GM23248 (cell line): ENCODE data around the gene KCNJ1. TPM values are rescaled to one million over a fixed set of nuclear protein-coding genes. Genes with fewer than 3 reads are reported as not detected.

Experiments
- DNase-seq: peaks from one replicate; pipeline ENCODE4 v3.0.0-alpha.2; 2015
- H2AFZ ChIP-seq: fragments of 200-600 bp; sonication (generic); 2 replicates; pipeline ENCODE4 v1.6.1; 2016; ENCODE audit warnings: antibody characterized with exemption
- H3F3A ChIP-seq: fragments of 200-600 bp; sonication (generic); 2 replicates; pipeline ENCODE4 v1.6.1; 2016; ENCODE audit warnings: mild to moderate bottlenecking, antibody characterized with exemption, mixed run types; ENCODE audit not compliant: insufficient read depth
- H3K27ac ChIP-seq: fragments of 200-600 bp; sonication (generic); 2 replicates; pipeline ENCODE4 v1.5.1; 2016; ENCODE audit warnings: mild to moderate bottlenecking
- H3K27me3 ChIP-seq: fragments of 200-600 bp; sonication (generic); replicated peaks from 2 replicates; pipeline ENCODE4 v1.6.1; 2016; ENCODE audit warnings: mild to moderate bottlenecking; ENCODE audit not compliant: insufficient read depth
- H3K36me3 ChIP-seq: fragments of 200-600 bp; sonication (generic); 2 replicates; pipeline ENCODE4 v1.6.1; 2016; ENCODE audit warnings: low read depth, mild to moderate bottlenecking
- H3K4me1 ChIP-seq: fragments of 200-600 bp; sonication (generic); 2 replicates; pipeline ENCODE4 v1.6.1; 2016; ENCODE audit warnings: mild to moderate bottlenecking; ENCODE audit not compliant: insufficient read depth
- H3K4me2 ChIP-seq: fragments of 200-600 bp; sonication (generic); one replicate; pipeline ENCODE4 v1.6.1; 2016; ENCODE audit warnings: mild to moderate bottlenecking; ENCODE audit not compliant: unreplicated experiment
- H3K4me3 ChIP-seq: fragments of 200-600 bp; sonication (generic); 2 replicates; pipeline ENCODE4 v1.5.1; 2016; ENCODE audit warnings: mild to moderate bottlenecking
- H3K79me2 ChIP-seq: fragments of 200-600 bp; sonication (generic); 2 replicates; pipeline ENCODE4 v1.6.1; 2016; ENCODE audit warnings: mild to moderate bottlenecking; ENCODE audit not compliant: insufficient read depth
- H3K9ac ChIP-seq: fragments of 200-600 bp; sonication (generic); 2 replicates; pipeline ENCODE4 v1.6.1; 2016; ENCODE audit warnings: mild to moderate bottlenecking
- H3K9me2 ChIP-seq: fragments of 200-600 bp; sonication (generic); 2 replicates; pipeline ENCODE4 v1.6.1; 2016; ENCODE audit warnings: mixed run types, mild to moderate bottlenecking, moderate library complexity; ENCODE audit not compliant: insufficient read depth
- H3K9me3 ChIP-seq: fragments of 200-600 bp; sonication (generic); one replicate; pipeline ENCODE4 v1.6.1; 2017; ENCODE audit warnings: low read depth
- H4K20me1 ChIP-seq: fragments of 200-600 bp; sonication (generic); 2 replicates; pipeline ENCODE4 v1.6.0; 2016; ENCODE audit not compliant: insufficient read depth
- EZH2 ChIP-seq: fragments of 200-600 bp; sonication (generic); IDR thresholded peaks from 2 replicates; pipeline ENCODE4 v1.6.1; 2018; ENCODE audit warnings: antibody characterized with exemption, mild to moderate bottlenecking; ENCODE audit not compliant: insufficient read depth, poor library complexity, severe bottlenecking
- EZH2phosphoT487 ChIP-seq: fragments of 200-600 bp; sonication (generic); IDR thresholded peaks from 2 replicates; pipeline ENCODE4 v1.6.1; 2018; ENCODE audit warnings: antibody characterized with exemption, moderate library complexity, mild to moderate bottlenecking, low read depth; ENCODE audit not compliant: insufficient read depth
- WGBS, 2 experiments: methylation state at CpG; one replicate each; pipeline ENCODE4 v1.1.6; 2015 to 2017; ENCODE audit warnings: low lambda C conversion rate in 2 of 2, low coverage in 1 of 2; ENCODE audit errors: missing lambda C conversion rate in 2 of 2; 5-methylcytosine and 5-hydroxymethylcytosine counted together
- in situ Hi-C: fragments of 300-500 bp; cut with MboI; formaldehyde crosslinking; loops from 2 replicates; pipeline ENCODE4 v1.15.0; 2020
- polyA plus RNA-seq: library from polyadenylated mRNA; unstranded; fragments of >200 nt; fragmentation: Nextera tagmentation; extraction: Ambion mirVana; gene quantifications from 2 replicates; pipeline ENCODE4 v1.2.1, GENCODE V29; 2016
- total RNA-seq: library from RNA; depleted of rRNA; stranded (reverse); fragments of >200 nt; shearing (Covaris generic); gene quantifications from 2 replicates; pipeline ENCODE4 v1.2.3, GENCODE V29; 2014

Gene KCNJ1
- total and polyA plus RNA-seq, 2 experiments from 2014 or later = not detected

DNA sequence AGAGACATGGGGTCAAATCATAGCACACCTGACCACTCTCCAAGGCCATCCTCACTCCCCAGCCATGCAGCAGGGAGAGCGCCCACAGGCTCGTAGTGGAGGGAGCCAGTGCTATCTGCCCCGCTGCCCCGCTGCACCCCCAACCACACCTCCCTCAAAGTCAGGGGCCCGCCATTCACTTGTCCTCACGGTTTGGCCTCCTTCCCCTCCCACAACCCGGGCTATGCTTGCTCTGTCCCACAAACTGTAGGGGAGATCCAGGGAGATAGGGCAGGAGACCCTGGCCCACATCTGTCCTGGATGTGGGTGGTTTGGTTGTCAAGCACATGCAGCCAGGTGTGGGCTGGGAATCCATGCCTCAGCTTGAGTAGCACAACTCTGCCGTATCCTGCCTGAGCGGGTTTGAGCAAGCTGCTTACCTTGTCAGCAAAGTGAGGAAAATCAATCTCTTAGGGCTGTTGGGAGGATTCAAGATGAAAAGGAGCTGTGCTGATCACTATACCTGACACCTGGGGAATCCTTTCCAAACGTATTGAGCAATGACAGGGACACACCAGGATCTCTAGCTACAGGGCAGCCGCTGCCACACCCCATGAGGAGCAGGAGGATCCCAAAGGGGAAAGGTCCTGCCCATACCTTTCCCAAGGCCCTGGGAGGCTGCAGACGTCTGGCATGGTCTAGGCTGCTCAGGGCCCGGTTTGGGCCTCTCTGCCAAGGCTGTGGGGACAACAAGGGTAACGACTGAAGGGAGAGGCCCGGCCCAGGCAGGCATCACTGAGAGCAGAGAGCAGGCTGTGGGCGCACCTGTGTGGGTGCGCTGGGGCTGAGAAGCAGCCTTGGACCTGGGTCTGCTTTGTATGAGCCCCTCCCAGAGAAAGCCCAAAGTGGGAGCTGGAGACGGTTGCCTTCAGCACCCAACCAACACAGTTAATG, 47.4 kb upstream of the KCNJ1 start:
- H3K9ac ChIP-seq = no peak overlapping the region
- no peaks in the 10 kb centered on the region for H3K9me2 ChIP-seq
- H3K27ac ChIP-seq = no peak overlapping the region
- no peaks in the 10 kb centered on the region; the same call in 1 of the 2 replicates for H3K27me3 ChIP-seq
- no peaks in the 10 kb centered on the region; the same call in 1 of the 2 replicates for H3K4me1 ChIP-seq
- in situ Hi-C loops = no loop called here
- no peak overlapping the region for H3K4me2 ChIP-seq
- H3K4me3 ChIP-seq = no peak overlapping the region
- H4K20me1 ChIP-seq = no peaks in the 10 kb centered on the region
- no peaks in the 10 kb centered on the region for H3K79me2 ChIP-seq
- H3F3A ChIP-seq = 0 out of 2 replicates have a peak, but pooled peaks cover under 1% of the 10 kb centered on the region
- TF ChIP-seq EZH2 = no peak
- TF ChIP-seq EZH2phosphoT487 = no peak
- no peaks in the 10 kb centered on the region for H3K9me3 ChIP-seq
- 70 to 73% methylated on average over 15 to 18 of the region's 18 CpGs for WGBS, 2 experiments
- DNase-seq = no peak
- H2AFZ ChIP-seq = no peak overlapping the region
- H3K36me3 ChIP-seq = no peaks in the 10 kb centered on the region

DNA sequence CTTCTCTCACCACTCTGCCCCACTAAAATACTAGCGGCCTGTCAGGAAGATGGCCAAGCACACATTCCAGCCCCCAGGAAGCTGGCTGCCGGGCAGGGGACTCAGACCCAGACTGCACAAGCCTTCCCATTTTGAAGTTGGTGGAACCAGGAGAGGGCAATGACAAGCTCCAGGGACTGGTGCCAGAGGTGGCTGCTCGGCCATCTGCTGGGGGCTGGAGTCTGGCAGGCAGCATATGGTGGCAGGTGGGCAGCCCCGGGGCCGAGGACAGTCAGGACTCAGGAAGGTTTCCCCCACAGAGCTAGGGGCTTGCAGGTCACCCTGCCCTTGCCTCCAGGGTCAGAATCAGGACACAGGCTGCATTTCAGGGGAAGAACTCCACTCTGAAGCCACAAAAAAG, 46.7 kb upstream of the KCNJ1 start:
- 77 to 79% methylated on average over 5 of the region's 5 CpGs for WGBS, 2 experiments

DNA sequence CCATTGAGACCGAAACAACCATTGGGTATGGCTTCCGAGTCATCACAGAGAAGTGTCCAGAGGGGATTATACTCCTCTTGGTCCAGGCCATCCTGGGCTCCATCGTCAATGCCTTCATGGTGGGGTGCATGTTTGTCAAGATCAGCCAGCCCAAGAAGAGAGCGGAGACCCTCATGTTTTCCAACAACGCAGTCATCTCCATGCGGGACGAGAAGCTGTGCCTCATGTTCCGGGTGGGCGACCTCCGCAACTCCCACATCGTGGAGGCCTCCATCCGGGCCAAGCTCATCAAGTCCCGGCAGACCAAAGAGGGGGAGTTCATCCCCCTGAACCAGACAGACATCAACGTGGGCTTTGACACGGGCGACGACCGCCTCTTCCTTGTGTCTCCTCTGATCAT, 44.6 kb upstream of the KCNJ1 start:
- DNase-seq = no peak

More for the DNA sequence above, 46.7 kb upstream of the KCNJ1 start:
- no peaks in the 10 kb centered on the region for H3K9me3 ChIP-seq
- no peaks in the 10 kb centered on the region for H3K36me3 ChIP-seq
- H3F3A ChIP-seq = 0 out of 2 replicates have a peak, but pooled peaks cover 7% of the 10 kb centered on the region
- in situ Hi-C loops = no loop called here
- no peak overlapping the region for H3K4me2 ChIP-seq
- H3K4me3 ChIP-seq = no peak overlapping the region
- H2AFZ ChIP-seq = no peak overlapping the region
- TF ChIP-seq EZH2phosphoT487 = no peak
- no peak for TF ChIP-seq EZH2
- H3K27ac ChIP-seq = no peak overlapping the region
- no peaks in the 10 kb centered on the region; the same call in 1 of the 2 replicates for H3K27me3 ChIP-seq
- H3K79me2 ChIP-seq = no peaks in the 10 kb centered on the region
- H3K4me1 ChIP-seq = peaks cover 6% of the 10 kb centered on the region
- H3K9me2 ChIP-seq = no peaks in the 10 kb centered on the region
- no peaks in the 10 kb centered on the region for H4K20me1 ChIP-seq
- no peak for DNase-seq
- no peak overlapping the region for H3K9ac ChIP-seq

DNA sequence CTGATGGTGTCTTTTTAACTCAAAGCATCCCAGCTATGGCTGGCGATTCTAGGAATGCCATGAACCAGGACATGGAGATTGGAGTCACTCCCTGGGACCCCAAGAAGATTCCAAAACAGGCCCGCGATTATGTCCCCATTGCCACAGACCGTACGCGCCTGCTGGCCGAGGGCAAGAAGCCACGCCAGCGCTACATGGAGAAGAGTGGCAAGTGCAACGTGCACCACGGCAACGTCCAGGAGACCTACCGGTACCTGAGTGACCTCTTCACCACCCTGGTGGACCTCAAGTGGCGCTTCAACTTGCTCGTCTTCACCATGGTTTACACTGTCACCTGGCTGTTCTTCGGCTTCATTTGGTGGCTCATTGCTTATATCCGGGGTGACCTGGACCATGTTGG, 44.1 kb upstream of the KCNJ1 start:
- H3K27ac ChIP-seq = no peak overlapping the region
- no peaks in the 10 kb centered on the region; the same call in 1 of the 2 replicates for H3K27me3 ChIP-seq
- 93 to 94% methylated on average over 17 of the region's 17 CpGs for WGBS, 2 experiments
- H3F3A ChIP-seq = 0 out of 2 replicates have a peak, but pooled peaks cover 19% of the 10 kb centered on the region
- no peaks in the 10 kb centered on the region for H3K36me3 ChIP-seq
- in situ Hi-C loops = no loop called here
- no peak for DNase-seq
- no peak overlapping the region for H3K4me2 ChIP-seq
- no peaks in the 10 kb centered on the region for H4K20me1 ChIP-seq
- no peak for TF ChIP-seq EZH2phosphoT487
- H3K9ac ChIP-seq = no peak overlapping the region
- no peak overlapping the region for H2AFZ ChIP-seq
- no peaks in the 10 kb centered on the region for H3K9me2 ChIP-seq
- no peak overlapping the region for H3K4me3 ChIP-seq
- H3K79me2 ChIP-seq = no peaks in the 10 kb centered on the region
- no peaks in the 10 kb centered on the region for H3K9me3 ChIP-seq
- peaks cover 19% of the 10 kb centered on the region for H3K4me1 ChIP-seq

More for the DNA sequence above, 44.6 kb upstream of the KCNJ1 start:
- Histone ChIP-seq H3K27me3 (no peaks in the 10 kb centered on the region; the same call in 1 of the 2 replicates), H3K79me2 (no peaks in the 10 kb centered on the region), H3K9me2 (no peaks in the 10 kb centered on the region), H3K9ac (no peak overlapping the region), H3K27ac (no peak overlapping the region), H3K4me1 (peaks cover 19% of the 10 kb centered on the region), H4K20me1 (no peaks in the 10 kb centered on the region), H3K4me3 (no peak overlapping the region), H3F3A (0 out of 2 replicates have a peak, but pooled peaks cover 19% of the 10 kb centered on the region), H3K9me3 (no peaks in the 10 kb centered on the region), H3K4me2 (no peak overlapping the region), H3K36me3 (no peaks in the 10 kb centered on the region), H2AFZ (no peak overlapping the region)
- in situ Hi-C loops = no loop called here
- 88 to 94% methylated on average over 18 of the region's 18 CpGs for WGBS, 2 experiments
- TF ChIP-seq EZH2 = no peak
- TF ChIP-seq EZH2phosphoT487 = no peak
